HepG2 (cell line): ENCODE measurements around the gene RBM11.

ENCODE experiments used
- CREB1 ChIP-seq, 2 experiments: fragments of 450-650 bp in 1 of 2; IDR thresholded peaks; 2 replicates each; pipeline ENCODE4 v1.6.1; 2016 to 2017; ENCODE audit warnings: control low read depth in 1 of 2, mild to moderate bottlenecking in 1 of 2, missing compliant biosample characterization in 1 of 2, missing genetic modification characterization in 1 of 2
- CTCF ChIP-seq: sonication (generic); formaldehyde crosslinking; IDR thresholded peaks from 2 replicates; pipeline ENCODE4 v1.5.0; 2020; ENCODE audit warnings: mild to moderate bottlenecking, missing genetic modification reagents, moderate library complexity
- GATAD1 ChIP-seq: IDR thresholded peaks from 2 replicates; pipeline ENCODE4 v1.6.1; 2016; ENCODE audit warnings: missing genetic modification reagents, missing compliant biosample characterization
- RCOR2 ChIP-seq: IDR thresholded peaks from 2 replicates; pipeline ENCODE4 v1.6.1; 2016; ENCODE audit warnings: missing biosample characterization, missing genetic modification reagents
- RXRA ChIP-seq: sonication (generic); formaldehyde crosslinking; IDR thresholded peaks from 2 replicates; pipeline ENCODE4 v1.5.1; 2020; ENCODE audit warnings: missing genetic modification reagents
- TCF12 ChIP-seq, 2 experiments: fragments of 450-650 bp in 1 of 2; sonication (generic) in 1 of 2; formaldehyde crosslinking in 1 of 2; IDR thresholded peaks; 2 replicates each; pipeline versions ENCODE4 v1.6.1 to v1.8.0; 2017 to 2022; ENCODE audit warnings: antibody characterized with exemption in 1 of 2, mild to moderate bottlenecking in 1 of 2, missing genetic modification reagents in 1 of 2, moderate library complexity in 1 of 2
- YY1 ChIP-seq: IDR thresholded peaks from 2 replicates; pipeline ENCODE4 v1.6.1; 2011; ENCODE audit warnings: low read length, low read depth, moderate library complexity, mild to moderate bottlenecking; ENCODE audit not compliant: insufficient read depth, insufficient replicate concordance
- ZNF550 ChIP-seq: sonication (generic); formaldehyde crosslinking; IDR thresholded peaks from 2 replicates; pipeline ENCODE4 v1.4.0; 2020; ENCODE audit warnings: mild to moderate bottlenecking, missing genetic modification reagents, borderline replicate concordance
- ZNF589 ChIP-seq: sonication (generic); formaldehyde crosslinking; conservative IDR thresholded peaks from 2 replicates; pipeline ENCODE4 v1.8.0; 2022; ENCODE audit warnings: mild to moderate bottlenecking, moderate library complexity, missing genetic modification reagents

- no peak for TF ChIP-seq GATAD1
- no peak for TF ChIP-seq TCF12 (IDR thresholded peaks at IDR 0.05)
- no peak for TF ChIP-seq TCF12 (CRISPR knock-in tag; IDR thresholded peaks at IDR 0.05)
- no peak for TF ChIP-seq CTCF (CRISPR knock-in tag)
- TF ChIP-seq ZNF550 = no peak
- no peak for TF ChIP-seq ZNF589 (CRISPR knock-in tag)
- no peak for TF ChIP-seq CREB1 (IDR thresholded peaks at IDR 0.05)
- TF ChIP-seq CREB1 (CRISPR knock-in tag; IDR thresholded peaks at IDR 0.05) = no peak
- TF ChIP-seq RCOR2 (CRISPR knock-in tag) = no peak
- TF ChIP-seq YY1 = no peak
- TF ChIP-seq RXRA (CRISPR knock-in tag) = no peak
These were observed 59.8 kb downstream of the RBM11 start for GRCh38 chr21:14275702-14276205.
